ENCODE results near the gene SPATA31C2. TPM values are rescaled to one million over a fixed set of nuclear protein-coding genes. Genes with fewer than 3 reads are reported as not detected.

SPATA31C2 gene
- total and polyA plus RNA-seq, 12 donors: not detected

DNA sequence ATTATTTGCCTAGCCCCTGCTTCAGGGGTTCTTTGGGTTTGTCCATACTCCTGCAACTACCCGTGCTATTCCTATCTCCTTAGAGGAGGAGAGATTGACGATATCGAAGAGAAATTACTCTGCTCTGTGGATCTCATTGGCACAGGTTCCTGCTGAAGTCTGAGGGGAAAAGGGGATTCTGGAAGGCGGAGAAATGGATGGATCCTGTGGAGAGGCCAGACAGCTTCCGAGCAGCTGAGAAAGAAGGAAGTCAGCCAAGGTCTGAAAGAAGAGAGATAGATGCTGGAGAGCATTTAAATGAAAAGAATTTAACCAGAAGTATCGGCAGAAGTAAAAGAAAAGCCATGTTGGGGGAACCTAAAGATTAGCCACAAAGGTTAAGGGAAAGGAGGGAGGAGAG, 40.4 kb upstream of the SPATA31C2 start:
- H3K27me3 ChIP-seq: no peaks in the 10 kb centered on the region
- no peaks in the 10 kb centered on the region for H3K36me3 ChIP-seq (replicated peaks in 1 of 2)
- H3K27ac ChIP-seq: no peak overlapping the region
- H3K9me3 ChIP-seq (replicated peaks in 1 of 3): no peaks in the 10 kb centered on the region
- TF ChIP-seq, protein P1, sequence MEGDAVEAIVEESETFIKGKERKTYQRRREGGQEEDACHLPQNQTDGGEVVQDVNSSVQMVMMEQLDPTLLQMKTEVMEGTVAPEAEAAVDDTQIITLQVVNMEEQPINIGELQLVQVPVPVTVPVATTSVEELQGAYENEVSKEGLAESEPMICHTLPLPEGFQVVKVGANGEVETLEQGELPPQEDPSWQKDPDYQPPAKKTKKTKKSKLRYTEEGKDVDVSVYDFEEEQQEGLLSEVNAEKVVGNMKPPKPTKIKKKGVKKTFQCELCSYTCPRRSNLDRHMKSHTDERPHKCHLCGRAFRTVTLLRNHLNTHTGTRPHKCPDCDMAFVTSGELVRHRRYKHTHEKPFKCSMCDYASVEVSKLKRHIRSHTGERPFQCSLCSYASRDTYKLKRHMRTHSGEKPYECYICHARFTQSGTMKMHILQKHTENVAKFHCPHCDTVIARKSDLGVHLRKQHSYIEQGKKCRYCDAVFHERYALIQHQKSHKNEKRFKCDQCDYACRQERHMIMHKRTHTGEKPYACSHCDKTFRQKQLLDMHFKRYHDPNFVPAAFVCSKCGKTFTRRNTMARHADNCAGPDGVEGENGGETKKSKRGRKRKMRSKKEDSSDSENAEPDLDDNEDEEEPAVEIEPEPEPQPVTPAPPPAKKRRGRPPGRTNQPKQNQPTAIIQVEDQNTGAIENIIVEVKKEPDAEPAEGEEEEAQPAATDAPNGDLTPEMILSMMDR (IDR thresholded peaks at IDR 0.05): no peak
- no peak for TF ChIP-seq POLR2A (IDR thresholded peaks at IDR 0.05)
- 68 to 76% (median 71%) methylated on average over 6 of the region's 6 CpGs for WGBS, 4 donors
- H3K4me3 ChIP-seq: no peak overlapping the region
- no peak for DNase-seq
- H3K4me1 ChIP-seq (replicated peaks in 1 of 2): no peaks in the 10 kb centered on the region
- intact Hi-C loops (cut with DNase I): no loop called here

DNA sequence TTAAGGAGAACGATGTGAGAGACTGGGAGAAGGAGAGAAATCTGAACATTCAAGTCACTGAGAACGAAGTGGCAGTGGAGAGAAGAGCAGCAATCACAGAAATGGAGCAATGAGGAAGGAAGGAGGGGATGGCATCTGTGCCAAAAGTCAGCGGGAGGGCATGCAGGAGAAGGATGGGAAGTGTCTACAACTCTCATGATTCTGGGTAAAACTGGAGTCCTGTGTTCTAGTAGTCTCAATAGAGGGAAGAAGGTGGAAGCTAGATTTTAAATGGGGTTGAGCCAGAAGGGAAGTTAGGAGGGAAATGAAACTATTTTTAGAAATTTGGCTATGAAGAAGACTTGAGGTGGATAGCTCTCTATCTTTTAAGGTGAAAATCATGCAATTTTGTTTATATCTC, 39.1 kb upstream of the SPATA31C2 start:
- WGBS, 4 donors: 71 to 86% (median 79%) methylated on average over 3 of the region's 3 CpGs
- peak in 1 of 7 donors; percentile 7 for DNase-seq
- H3K4me3 ChIP-seq: no peak overlapping the region
- no peaks in the 10 kb centered on the region for H3K9me3 ChIP-seq (replicated peaks in 1 of 3)
- intact Hi-C loops (cut with DNase I): no loop called here
- no peaks in the 10 kb centered on the region for H3K4me1 ChIP-seq (replicated peaks in 1 of 2)
- TF ChIP-seq, protein P1 (IDR thresholded peaks at IDR 0.05): no peak
- no peak for TF ChIP-seq POLR2A (IDR thresholded peaks at IDR 0.05)
- H3K27ac ChIP-seq: no peak overlapping the region
- no peaks in the 10 kb centered on the region for H3K27me3 ChIP-seq
- H3K36me3 ChIP-seq (replicated peaks in 1 of 2): no peaks in the 10 kb centered on the region

DNA sequence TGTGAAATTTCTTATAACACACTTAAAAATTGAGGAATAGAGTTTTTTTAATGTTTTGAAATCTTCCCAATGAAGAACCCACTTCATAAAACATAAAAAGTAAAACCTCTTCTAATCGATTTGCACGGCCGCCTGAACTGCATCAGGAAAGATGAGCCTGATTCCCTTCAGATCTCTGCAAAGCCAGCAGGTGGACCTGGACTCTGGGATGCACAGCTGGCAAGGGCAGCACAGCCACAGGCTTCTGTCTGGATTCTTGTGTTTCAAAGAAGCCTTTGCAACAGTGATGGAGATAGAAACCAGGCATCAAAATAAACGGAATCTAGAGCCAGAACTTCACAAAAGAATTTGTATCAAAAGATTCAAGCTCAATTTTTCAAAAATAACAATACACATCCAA, 36.0 kb upstream of the SPATA31C2 start:
- Histone ChIP-seq H3K27me3 (no peaks in the 10 kb centered on the region), H3K36me3 (replicated peaks in 1 of 2) (no peaks in the 10 kb centered on the region), H3K4me1 (replicated peaks in 1 of 2) (no peaks in the 10 kb centered on the region), H3K4me3 (no peak overlapping the region), H3K27ac (no peak overlapping the region), H3K9me3 (replicated peaks in 1 of 3) (no peaks in the 10 kb centered on the region)
- DNase-seq: no peak
- intact Hi-C loops (cut with DNase I): no loop called here
- no peak for TF ChIP-seq POLR2A (IDR thresholded peaks at IDR 0.05)
- TF ChIP-seq, protein P1 (IDR thresholded peaks at IDR 0.05): no peak
- 62 to 76% (median 67%) methylated on average over 4 of the region's 4 CpGs for WGBS, 4 donors

DNA sequence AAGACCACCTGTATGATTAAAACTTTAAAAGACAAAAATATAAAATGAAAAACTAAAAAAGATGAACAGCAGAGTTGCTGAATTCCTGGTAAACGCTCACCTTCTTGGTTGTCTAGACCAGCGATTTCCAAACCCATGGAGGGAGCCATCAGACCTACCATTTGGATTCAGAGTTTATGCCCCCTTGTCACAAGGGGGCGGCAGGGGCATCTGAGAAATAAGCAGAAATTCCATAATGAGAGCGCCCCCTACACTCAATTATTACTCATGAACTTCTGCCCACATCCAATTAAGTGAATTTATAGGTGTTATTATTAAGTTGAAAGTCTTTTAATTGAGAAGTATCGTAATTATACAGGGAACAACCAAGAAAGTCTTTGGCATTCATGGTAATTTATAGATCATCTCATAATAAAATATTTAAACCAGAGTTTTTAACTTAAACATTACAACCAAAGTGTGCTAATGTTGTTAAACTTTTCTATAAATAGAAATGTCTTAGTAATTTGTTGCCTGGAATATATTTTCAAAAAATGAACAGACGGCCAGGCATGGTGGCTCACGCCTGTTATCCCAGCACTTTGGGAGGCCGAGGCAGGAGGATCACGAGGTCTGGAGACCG, 35.2 kb upstream of the SPATA31C2 start:
- H3K9me3 ChIP-seq (replicated peaks in 1 of 3): no peaks in the 10 kb centered on the region
- DNase-seq: peak in 5 of 7 donors; percentile 24 to 67 (median 37)
- no peaks in the 10 kb centered on the region for H3K36me3 ChIP-seq (replicated peaks in 1 of 2)
- TF ChIP-seq POLR2A (IDR thresholded peaks at IDR 0.05): no peak
- TF ChIP-seq, protein P1 (IDR thresholded peaks at IDR 0.05): peak in 5 of 6 experiments; percentile 18 to 57 (median 52)
- no peaks in the 10 kb centered on the region for H3K4me1 ChIP-seq (replicated peaks in 1 of 2)
- intact Hi-C loops (cut with DNase I): no loop called here
- 68 to 74% (median 71%) methylated on average over 10 of the region's 10 CpGs for WGBS, 4 donors
- H3K27ac ChIP-seq: no peak overlapping the region
- H3K27me3 ChIP-seq: no peaks in the 10 kb centered on the region
- H3K4me3 ChIP-seq: no peak overlapping the region

Measured in adrenal gland (tissue), 12 donors.